ENCODE measurements around the gene KLHDC8A. TPM values are rescaled to one million over a fixed set of nuclear protein-coding genes. Genes with fewer than 3 reads are reported as not detected.

KLHDC8A gene
- total RNA-seq, 4 donors from 2014 or later = not detected

GRCh38 chr1:205357567-205357966 lies 845 bp upstream of the KLHDC8A start:
- no peak for ATAC-seq (ENCODE audit: low FRiP score)
- DNase-seq (ENCODE audit: low spot score) = no peak
- TF ChIP-seq, protein P1, sequence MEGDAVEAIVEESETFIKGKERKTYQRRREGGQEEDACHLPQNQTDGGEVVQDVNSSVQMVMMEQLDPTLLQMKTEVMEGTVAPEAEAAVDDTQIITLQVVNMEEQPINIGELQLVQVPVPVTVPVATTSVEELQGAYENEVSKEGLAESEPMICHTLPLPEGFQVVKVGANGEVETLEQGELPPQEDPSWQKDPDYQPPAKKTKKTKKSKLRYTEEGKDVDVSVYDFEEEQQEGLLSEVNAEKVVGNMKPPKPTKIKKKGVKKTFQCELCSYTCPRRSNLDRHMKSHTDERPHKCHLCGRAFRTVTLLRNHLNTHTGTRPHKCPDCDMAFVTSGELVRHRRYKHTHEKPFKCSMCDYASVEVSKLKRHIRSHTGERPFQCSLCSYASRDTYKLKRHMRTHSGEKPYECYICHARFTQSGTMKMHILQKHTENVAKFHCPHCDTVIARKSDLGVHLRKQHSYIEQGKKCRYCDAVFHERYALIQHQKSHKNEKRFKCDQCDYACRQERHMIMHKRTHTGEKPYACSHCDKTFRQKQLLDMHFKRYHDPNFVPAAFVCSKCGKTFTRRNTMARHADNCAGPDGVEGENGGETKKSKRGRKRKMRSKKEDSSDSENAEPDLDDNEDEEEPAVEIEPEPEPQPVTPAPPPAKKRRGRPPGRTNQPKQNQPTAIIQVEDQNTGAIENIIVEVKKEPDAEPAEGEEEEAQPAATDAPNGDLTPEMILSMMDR (IDR thresholded peaks at IDR 0.05) = no peak

- TF ChIP-seq, protein P1 (IDR thresholded peaks at IDR 0.05) = no peak
- ATAC-seq (ENCODE audit: low FRiP score) = no peak
- no peak for DNase-seq (ENCODE audit: low spot score)
Measured at GRCh38 chr1:205355075-205355453, 1.7 kb downstream of the KLHDC8A start.

GRCh38 chr1:205354259-205355074 lies 2.3 kb downstream of the KLHDC8A start:
- DNase-seq (ENCODE audit: low spot score) (peak; percentile 46), ATAC-seq (ENCODE audit: low FRiP score) (no peak)
- TF ChIP-seq, protein P1 (IDR thresholded peaks at IDR 0.05) = peak in 2 of 3 donors; percentile 3 to 28

DNA sequence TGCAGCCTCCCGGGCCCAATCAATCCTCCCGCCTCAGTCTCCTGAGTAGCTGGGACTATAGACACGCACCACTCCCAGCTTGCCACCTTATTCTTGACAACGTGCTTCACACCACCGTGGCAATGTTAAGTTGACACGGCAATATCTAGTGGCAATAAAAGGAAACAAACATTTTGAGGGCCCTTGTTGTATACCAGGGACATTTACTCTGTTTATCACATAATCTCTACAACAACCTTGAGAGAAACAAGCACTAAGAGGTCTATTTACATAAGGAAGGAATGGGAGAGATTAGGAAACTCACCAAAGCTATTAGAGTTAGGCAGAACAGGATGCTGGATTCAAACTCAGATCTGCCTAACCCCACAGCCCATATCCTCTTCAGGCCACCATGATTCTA lies 3.1 kb downstream of the KLHDC8A start:
- DNase-seq (ENCODE audit: low spot score) (no peak), ATAC-seq (ENCODE audit: low FRiP score) (no peak)
- TF ChIP-seq, protein P1 (IDR thresholded peaks at IDR 0.05) = no peak

GRCh38 chr1:205353191-205353590 lies 3.5 kb downstream of the KLHDC8A start:
- no peak for ATAC-seq (ENCODE audit: low FRiP score)
- TF ChIP-seq, protein P1 (IDR thresholded peaks at IDR 0.05) = no peak
- DNase-seq (ENCODE audit: low spot score) = no peak

DNA sequence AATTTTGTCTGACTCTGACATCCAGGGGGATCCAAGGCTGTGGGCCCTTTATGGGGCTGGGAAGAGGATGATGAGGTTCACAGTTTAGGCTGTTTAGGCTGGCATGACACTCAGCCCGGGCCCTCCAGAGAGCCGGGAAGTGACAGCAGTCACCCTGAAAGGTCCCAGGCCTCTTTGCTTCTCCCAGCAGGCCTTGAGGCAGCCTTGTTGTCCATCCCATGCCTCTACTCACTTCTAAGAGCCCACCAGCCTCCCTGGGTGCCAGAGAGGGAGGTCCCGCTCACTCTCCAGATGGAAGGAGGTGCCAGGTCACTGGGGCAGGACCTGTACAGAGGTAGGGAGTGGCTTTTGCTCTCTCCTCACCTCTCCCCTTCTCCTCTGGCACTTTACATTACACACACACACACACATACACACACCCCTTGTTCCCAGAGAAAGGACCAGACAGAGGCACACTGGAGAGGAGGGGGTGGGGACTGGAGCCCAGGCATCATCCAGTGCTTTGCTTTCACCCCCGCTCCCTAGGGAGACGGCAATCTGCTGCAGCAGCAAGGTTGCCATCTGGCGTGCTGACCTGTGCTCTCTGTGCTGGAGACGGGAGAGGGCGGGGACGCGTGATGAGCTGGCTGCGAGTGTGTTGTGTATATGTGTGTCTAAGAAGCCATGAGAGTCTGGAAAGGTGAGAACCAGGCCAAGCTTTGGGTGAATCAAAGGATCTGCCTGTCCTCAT lies 4.6 kb downstream of the KLHDC8A start:
- TF ChIP-seq, protein P1 (IDR thresholded peaks at IDR 0.05) = no peak
- ATAC-seq (ENCODE audit: low FRiP score) (no peak), DNase-seq (ENCODE audit: low spot score) (no peak)

Measured in omental fat pad (tissue), 4 donors.